Measurements from ENCODE around the gene SH2D7. TPM values are rescaled to one million over a fixed set of nuclear protein-coding genes. Genes with fewer than 3 reads are reported as not detected.

The SH2D7 gene
- total RNA-seq, 1 experiment from 2014 or later = not detected

DNA sequence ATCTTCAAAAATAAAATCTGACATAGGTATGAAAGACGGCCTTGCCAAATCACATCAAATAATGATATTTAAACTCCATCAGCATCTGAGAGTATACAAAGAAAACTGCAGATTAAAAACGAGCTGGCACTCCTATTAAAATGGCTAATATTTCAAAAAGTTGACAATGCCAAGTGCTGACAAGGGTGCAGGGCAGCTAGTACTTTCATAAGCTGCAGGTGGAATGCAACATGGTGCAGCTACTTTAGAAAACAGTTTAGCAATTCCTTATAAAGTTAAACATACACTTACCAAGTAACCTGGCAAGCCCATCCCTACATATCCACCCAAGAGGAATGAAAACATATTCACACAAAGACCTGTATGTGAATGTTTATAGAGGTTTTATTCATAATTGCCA lies 37.8 kb upstream of the SH2D7 start:
- Histone ChIP-seq H3K9me3 (no peaks in the 10 kb centered on the region), H3K4me3 (ENCODE audit: low read depth, low read length) (no peak overlapping the region), H3K27me3 (replicated peaks; ENCODE audit: control insufficient read depth, insufficient read depth, low read length) (no peaks in the 10 kb centered on the region), H3K4me1 (peaks cover 51% of the 10 kb centered on the region), H3K36me3 (ENCODE audit: control insufficient read depth, insufficient read depth, low read length) (no peaks in the 10 kb centered on the region)
- Mint-ChIP-seq H3K4me1 (ENCODE audit: low read depth, unreplicated experiment) (peaks cover 30% of the 10 kb centered on the region), H3K4me3 (ENCODE audit: unreplicated experiment) (no peak overlapping the region), H3K27ac (ENCODE audit: unreplicated experiment) (no peak overlapping the region), H3K36me3 (ENCODE audit: insufficient read depth, unreplicated experiment) (no peaks in the 10 kb centered on the region), H3K9me3 (ENCODE audit: unreplicated experiment) (no peaks in the 10 kb centered on the region), H3K27me3 (ENCODE audit: insufficient read depth, unreplicated experiment) (no peaks in the 10 kb centered on the region)
- CTCF ChIA-PET = no interaction called here
- POLR2A ChIA-PET = no interaction called here
- DNase-seq = no peak
- BruUV-seq (replicated peaks) = no TSS peak
- TF ChIP-seq, protein P1, sequence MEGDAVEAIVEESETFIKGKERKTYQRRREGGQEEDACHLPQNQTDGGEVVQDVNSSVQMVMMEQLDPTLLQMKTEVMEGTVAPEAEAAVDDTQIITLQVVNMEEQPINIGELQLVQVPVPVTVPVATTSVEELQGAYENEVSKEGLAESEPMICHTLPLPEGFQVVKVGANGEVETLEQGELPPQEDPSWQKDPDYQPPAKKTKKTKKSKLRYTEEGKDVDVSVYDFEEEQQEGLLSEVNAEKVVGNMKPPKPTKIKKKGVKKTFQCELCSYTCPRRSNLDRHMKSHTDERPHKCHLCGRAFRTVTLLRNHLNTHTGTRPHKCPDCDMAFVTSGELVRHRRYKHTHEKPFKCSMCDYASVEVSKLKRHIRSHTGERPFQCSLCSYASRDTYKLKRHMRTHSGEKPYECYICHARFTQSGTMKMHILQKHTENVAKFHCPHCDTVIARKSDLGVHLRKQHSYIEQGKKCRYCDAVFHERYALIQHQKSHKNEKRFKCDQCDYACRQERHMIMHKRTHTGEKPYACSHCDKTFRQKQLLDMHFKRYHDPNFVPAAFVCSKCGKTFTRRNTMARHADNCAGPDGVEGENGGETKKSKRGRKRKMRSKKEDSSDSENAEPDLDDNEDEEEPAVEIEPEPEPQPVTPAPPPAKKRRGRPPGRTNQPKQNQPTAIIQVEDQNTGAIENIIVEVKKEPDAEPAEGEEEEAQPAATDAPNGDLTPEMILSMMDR (IDR thresholded peaks at IDR 0.05; ENCODE audit: insufficient read depth in 1 of 2, low read depth in 1 of 2, low read length in 1 of 2, severe bottlenecking in 1 of 2, unreplicated experiment in 1 of 2) = no peak
- intact Hi-C loops (cut with micrococcal nuclease; ENCODE audit: unreplicated experiment) = no loop called here

DNA sequence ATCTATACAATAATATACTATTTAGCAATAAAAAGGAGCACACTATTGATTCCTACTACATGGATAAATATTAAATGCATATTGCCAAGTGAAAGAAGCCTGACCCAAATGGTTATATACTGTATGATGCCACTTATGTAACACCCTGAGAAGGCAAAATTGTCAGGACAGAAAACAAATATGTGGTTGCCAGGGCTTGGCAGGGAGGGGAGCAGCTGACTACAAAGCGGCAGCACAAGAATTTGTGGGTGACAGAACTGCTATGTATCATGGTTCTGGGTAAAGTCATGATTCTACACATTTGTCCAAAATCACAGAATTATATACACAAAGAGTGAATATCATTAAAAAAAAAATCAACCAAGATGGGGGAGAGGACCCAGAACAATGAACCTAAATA lies 37.4 kb upstream of the SH2D7 start:
- ChIA-PET POLR2A (no interaction called here), CTCF (no interaction called here)
- H3K9me3 ChIP-seq = no peaks in the 10 kb centered on the region
- intact Hi-C loops (cut with micrococcal nuclease; ENCODE audit: unreplicated experiment) = no loop called here
- H3K36me3 ChIP-seq (ENCODE audit: control insufficient read depth, insufficient read depth, low read length) = no peaks in the 10 kb centered on the region
- peaks cover 51% of the 10 kb centered on the region for H3K4me1 ChIP-seq
- no peak for DNase-seq
- Mint-ChIP-seq H3K27ac (ENCODE audit: unreplicated experiment) (no peak overlapping the region), H3K27me3 (ENCODE audit: insufficient read depth, unreplicated experiment) (no peaks in the 10 kb centered on the region), H3K36me3 (ENCODE audit: insufficient read depth, unreplicated experiment) (no peaks in the 10 kb centered on the region), H3K4me1 (ENCODE audit: low read depth, unreplicated experiment) (peaks cover 30% of the 10 kb centered on the region), H3K9me3 (ENCODE audit: unreplicated experiment) (no peaks in the 10 kb centered on the region), H3K4me3 (ENCODE audit: unreplicated experiment) (no peak overlapping the region)
- no peaks in the 10 kb centered on the region for H3K27me3 ChIP-seq (replicated peaks; ENCODE audit: control insufficient read depth, insufficient read depth, low read length)
- TF ChIP-seq, protein P1 (IDR thresholded peaks at IDR 0.05; ENCODE audit: insufficient read depth in 1 of 2, low read depth in 1 of 2, low read length in 1 of 2, severe bottlenecking in 1 of 2, unreplicated experiment in 1 of 2) = no peak
- no peak overlapping the region for H3K4me3 ChIP-seq (ENCODE audit: low read depth, low read length)
- no TSS peak for BruUV-seq (replicated peaks)

GRCh38 chr15:78055919-78056713 lies 36.2 kb upstream of the SH2D7 start:
- peak; percentile 57 to 64 for DNase-seq
- peak overlapping the region; percentile 45 for H3K27ac Mint-ChIP-seq (ENCODE audit: unreplicated experiment)
- Histone ChIP-seq H3K27me3 (replicated peaks; ENCODE audit: control insufficient read depth, insufficient read depth, low read length) (no peaks in the 10 kb centered on the region), H3K4me1 (peaks cover 39% of the 10 kb centered on the region), H3K4me3 (ENCODE audit: low read depth, low read length) (no peak overlapping the region), H3K9me3 (no peaks in the 10 kb centered on the region), H3K36me3 (ENCODE audit: control insufficient read depth, insufficient read depth, low read length) (no peaks in the 10 kb centered on the region)
- H3K4me3 Mint-ChIP-seq (ENCODE audit: unreplicated experiment) = peak overlapping the region; percentile 44
- ChIA-PET POLR2A (interaction anchor here (0.7 kb wide), 1 partner anchor 343 kb away, joined by 5 read pairs; no protein-coding TSS in a partner anchor), CTCF (interaction anchor here (0.6 to 1.5 kb wide), 7 partner anchors 9 to 1072 kb away, joined by 3 to 5 read pairs (median 4); no protein-coding TSS in a partner anchor)
- H3K4me1 Mint-ChIP-seq (ENCODE audit: low read depth, unreplicated experiment) = peaks cover 30% of the 10 kb centered on the region
- H3K9me3 Mint-ChIP-seq (ENCODE audit: unreplicated experiment) = no peaks in the 10 kb centered on the region
- intact Hi-C loops (cut with micrococcal nuclease; ENCODE audit: unreplicated experiment) = no loop called here
- no peaks in the 10 kb centered on the region for H3K36me3 Mint-ChIP-seq (ENCODE audit: insufficient read depth, unreplicated experiment)
- BruUV-seq (replicated peaks) = no TSS peak
- no peaks in the 10 kb centered on the region for H3K27me3 Mint-ChIP-seq (ENCODE audit: insufficient read depth, unreplicated experiment)
- TF ChIP-seq, protein P1 (IDR thresholded peaks at IDR 0.05; ENCODE audit: insufficient read depth in 1 of 2, low read depth in 1 of 2, low read length in 1 of 2, severe bottlenecking in 1 of 2, unreplicated experiment in 1 of 2) = no peak

Measured in Caco-2 (cell line).